ENCODE data around the gene EIF2A.

- TF ChIP-seq POLR2A (IDR thresholded peaks at IDR 0.05; ENCODE audit: low read length) (no peak), GATA1 (IDR thresholded peaks at IDR 0.05; ENCODE audit: low read depth, low read length) (no peak)
These were observed 34.6 kb downstream of the EIF2A start for GRCh38 chr3:150581174-150581573.
